ENCODE measurements around the gene DYNLL1.

DNA sequence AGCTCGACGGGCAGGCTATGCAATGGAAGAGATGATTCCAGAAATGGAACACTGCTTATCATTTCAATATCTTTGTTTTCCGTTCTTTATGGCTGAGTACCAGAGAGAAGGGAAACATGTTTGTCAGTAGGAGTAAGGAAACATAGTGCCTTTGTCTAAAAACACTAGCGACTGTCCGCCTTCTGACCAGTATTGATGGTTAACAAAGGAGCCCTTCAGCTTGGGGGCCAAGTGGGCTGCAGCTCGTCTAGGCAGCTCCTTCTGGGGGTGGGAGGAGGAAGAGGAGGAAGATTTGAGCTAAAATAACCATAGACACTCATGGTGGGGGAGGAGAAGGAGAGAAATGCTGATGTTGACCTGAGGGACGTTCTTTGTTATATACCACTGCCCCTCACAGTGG lies 18.1 kb downstream of the DYNLL1 start:
- TF ChIP-seq EZH2phosphoT487 (IDR thresholded peaks at IDR 0.05): no peak
- TF ChIP-seq, protein P1, sequence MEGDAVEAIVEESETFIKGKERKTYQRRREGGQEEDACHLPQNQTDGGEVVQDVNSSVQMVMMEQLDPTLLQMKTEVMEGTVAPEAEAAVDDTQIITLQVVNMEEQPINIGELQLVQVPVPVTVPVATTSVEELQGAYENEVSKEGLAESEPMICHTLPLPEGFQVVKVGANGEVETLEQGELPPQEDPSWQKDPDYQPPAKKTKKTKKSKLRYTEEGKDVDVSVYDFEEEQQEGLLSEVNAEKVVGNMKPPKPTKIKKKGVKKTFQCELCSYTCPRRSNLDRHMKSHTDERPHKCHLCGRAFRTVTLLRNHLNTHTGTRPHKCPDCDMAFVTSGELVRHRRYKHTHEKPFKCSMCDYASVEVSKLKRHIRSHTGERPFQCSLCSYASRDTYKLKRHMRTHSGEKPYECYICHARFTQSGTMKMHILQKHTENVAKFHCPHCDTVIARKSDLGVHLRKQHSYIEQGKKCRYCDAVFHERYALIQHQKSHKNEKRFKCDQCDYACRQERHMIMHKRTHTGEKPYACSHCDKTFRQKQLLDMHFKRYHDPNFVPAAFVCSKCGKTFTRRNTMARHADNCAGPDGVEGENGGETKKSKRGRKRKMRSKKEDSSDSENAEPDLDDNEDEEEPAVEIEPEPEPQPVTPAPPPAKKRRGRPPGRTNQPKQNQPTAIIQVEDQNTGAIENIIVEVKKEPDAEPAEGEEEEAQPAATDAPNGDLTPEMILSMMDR (IDR thresholded peaks at IDR 0.05): no peak
- no peak for TF ChIP-seq EZH2 (IDR thresholded peaks at IDR 0.05)

All from neural progenitor cell (in vitro differentiated cells).